GM11168 (cell line): ENCODE data around the gene UBR1.
"Not testable (repeated sequence)": the region's sequence is repeated elsewhere in the genome, so short reads cannot be mapped to it uniquely, and the experiment has no call there.

Experiments used
- in situ Hi-C: fragments of 300-500 bp; cut with MboI; formaldehyde crosslinking; loops from one replicate; pipeline ENCODE4 v1.12.0; 2022; ENCODE audit warnings: low sequenced_read_pairs; ENCODE audit not compliant: unreplicated experiment

The UBR1 gene

GRCh38 chr15:43105778-43106485, at the start of gene UBR1:
Gene UBR1, minus strand, starts transcription at chr15:43106038. Its CDS starts 16 bp downstream, at chr15:43106022.
- in situ Hi-C loops, result no loop called here

- in situ Hi-C loops, result no loop called here
These were observed 47.4 kb upstream of the UBR1 start for GRCh38 chr15:43153269-43153668.

GRCh38 chr15:43151688-43152087, 45.9 kb upstream of the UBR1 start:
- in situ Hi-C loops, result no loop called here

- in situ Hi-C loops, result no loop called here
These were observed 44.5 kb upstream of the UBR1 start for GRCh38 chr15:43150191-43150929.

GRCh38 chr15:43146184-43146583, 40.3 kb upstream of the UBR1 start:
- in situ Hi-C loops, result no loop called here

GRCh38 chr15:43144512-43144911, 38.7 kb upstream of the UBR1 start:
- in situ Hi-C loops, result no loop called here

- in situ Hi-C loops, result no loop called here
These were observed 37.5 kb upstream of the UBR1 start for GRCh38 chr15:43143203-43143941.

- in situ Hi-C loops, result no loop called here
These were observed 29.5 kb upstream of the UBR1 start for GRCh38 chr15:43135351-43135750.

GRCh38 chr15:43134157-43134635, 28.4 kb upstream of the UBR1 start:
- in situ Hi-C loops, result no loop called here

- in situ Hi-C loops, result no loop called here
These were observed 27.8 kb upstream of the UBR1 start, which contains the start of gene TMEM62 for GRCh38 chr15:43133430-43134156. Gene TMEM62, plus strand, starts transcription at chr15:43133586. Its CDS starts 217 bp downstream, at chr15:43133803.

GRCh38 chr15:43132830-43133429, 27.1 kb upstream of the UBR1 start:
- in situ Hi-C loops, result no loop called here

GRCh38 chr15:43128980-43129335, 23.1 kb upstream of the UBR1 start:
- in situ Hi-C loops, result no loop called here

- in situ Hi-C loops, result not testable (repeated sequence)
These were observed 22.5 kb upstream of the UBR1 start for GRCh38 chr15:43128174-43128979.

GRCh38 chr15:43127752-43128151, 21.9 kb upstream of the UBR1 start:
- in situ Hi-C loops, result no loop called here

- in situ Hi-C loops, result no loop called here
These were observed 20.5 kb upstream of the UBR1 start for GRCh38 chr15:43126356-43126755.

- in situ Hi-C loops, result no loop called here
These were observed 19.3 kb upstream of the UBR1 start for GRCh38 chr15:43125100-43125661.

GRCh38 chr15:43121863-43122262, 16.0 kb upstream of the UBR1 start:
- in situ Hi-C loops, result no loop called here

GRCh38 chr15:43118829-43119228, 13.0 kb upstream of the UBR1 start:
- in situ Hi-C loops, result no loop called here

GRCh38 chr15:43118286-43118685, 12.4 kb upstream of the UBR1 start:
- in situ Hi-C loops, result no loop called here
